ENCODE results near the gene VIPAS39. TPM values are rescaled to one million over a fixed set of nuclear protein-coding genes. Genes with fewer than 3 reads are reported as not detected.
A peak's percentile ranks its signal among the peaks of the same experiment; 100 is the strongest.

The VIPAS39 gene
- total and polyA plus RNA-seq, 7 donors, result 12.0 to 24.3 (median 18.0) TPM

GRCh38 chr14:77377502-77377844 lies 79.9 kb downstream of the VIPAS39 start:
- WGBS, 2 donors, result 9 to 17% methylated on average over 10 of the region's 10 CpGs
- peaks cover 0 to 25% (median 17%) of the 10 kb centered on the region in 4 donors for H3K4me1 ChIP-seq
- intact Hi-C loops (cut with DNase I), result loop anchor here (2.0 kb wide), 2 partner anchors 57 to 81 kb away; partner anchors contain the start of genes AHSA1, GSTZ1 and POMT2
- H3K9me3 ChIP-seq, result no peaks in the 10 kb centered on the region
- no peak for DNase-seq
- H3K27ac ChIP-seq, result peak overlapping the region in 3 of 4 donors; percentile 81 to 89 (median 86)
- H3K27me3 ChIP-seq, result no peaks in the 10 kb centered on the region
- H3K36me3 ChIP-seq, result no peaks in the 10 kb centered on the region
- peak overlapping the region; percentile 67 to 94 (median 80) for H3K4me3 ChIP-seq
- TF ChIP-seq CTCF (IDR thresholded peaks at IDR 0.05) (no peak), EP300 (IDR thresholded peaks at IDR 0.05) (no peak), POLR2A (IDR thresholded peaks at IDR 0.05) (no peak), POLR2AphosphoS5 (IDR thresholded peaks at IDR 0.05) (no peak)

GRCh38 chr14:77376771-77377501 lies 80.5 kb downstream of the VIPAS39 start, which contains the start of the genes SAMD15 and TMED8:
Gene SAMD15, plus strand, starts transcription at chr14:77377379. Its CDS starts 40 bp downstream, at chr14:77377419.
Gene TMED8, minus strand, starts transcription at chr14:77377094. Its CDS starts 41 bp downstream, at chr14:77377053.
- no peaks in the 10 kb centered on the region for H3K27me3 ChIP-seq
- DNase-seq, result peak; percentile 85
- TF ChIP-seq EP300 (IDR thresholded peaks at IDR 0.05) (peak in 1 of 4 donors; percentile 9), CTCF (IDR thresholded peaks at IDR 0.05) (peak in 3 of 4 experiments; percentile 15 to 32 (median 22)), POLR2AphosphoS5 (IDR thresholded peaks at IDR 0.05) (peak in 3 of 4 donors; percentile 15 to 54 (median 52)), POLR2A (IDR thresholded peaks at IDR 0.05) (no peak)
- peak within 1 kb of the TSS; percentile 75 to 89 (median 84) for H3K27ac ChIP-seq
- no peaks in the 10 kb centered on the region for H3K36me3 ChIP-seq
- no peaks in the 10 kb centered on the region for H3K9me3 ChIP-seq
- intact Hi-C loops (cut with DNase I), result loop anchor here (2.0 kb wide), 2 partner anchors 56 to 82 kb away; partner anchors contain the start of genes AHSA1, GSTZ1 and POMT2
- H3K4me3 ChIP-seq, result peak within 1 kb of the TSS; percentile 67 to 94 (median 80)
- H3K4me1 ChIP-seq, result peaks cover 0 to 25% (median 17%) of the 10 kb centered on the region in 4 donors
- 0 to 1% methylated on average over 69 of the region's 69 CpGs for WGBS, 2 donors

Small RNAs within 50 kb of the gene (small RNA-seq; reads per million reads assigned to genes)
- 0 reads per million in 3 donors for gene RF00404

Other genes starting within 250 kb of the VIPAS39 start
- gene NGB, start 186.4 kb downstream of the VIPAS39 start, total RNA-seq, result 1 to 10 TPM; 3.5 to 10.0 (median 9.5) TPM
- 1 to 10 TPM in 1 of 3 donors, not detected in 2; 1.9 TPM for gene NGB, start 186.4 kb downstream of the VIPAS39 start, polyA plus RNA-seq
- 10 to 100 TPM; 10.5 to 21.0 (median 16.4) TPM for gene POMT2, start 136.7 kb downstream of the VIPAS39 start, total RNA-seq
- 10 to 100 TPM in 1 of 3 donors, 1 to 10 TPM in 2; 3.6 to 16.8 (median 5.1) TPM for gene POMT2, start 136.7 kb downstream of the VIPAS39 start, polyA plus RNA-seq
- gene GSTZ1, start 136.6 kb downstream of the VIPAS39 start, total RNA-seq, result 10 to 100 TPM in 1 of 4 donors, 1 to 10 TPM in 3; 5.4 to 20.7 (median 9.7) TPM
- 10 to 100 TPM; 37.0 to 42.6 (median 42.3) TPM for gene GSTZ1, start 136.6 kb downstream of the VIPAS39 start, polyA plus RNA-seq
- gene TMED8, start 80.5 kb downstream of the VIPAS39 start, total RNA-seq, result 10 to 100 TPM; 13.6 to 15.3 (median 14.7) TPM
- gene TMED8, start 80.5 kb downstream of the VIPAS39 start, polyA plus RNA-seq, result 1 to 10 TPM; 1.8 to 7.2 (median 3.7) TPM
- gene SAMD15, start 80.2 kb downstream of the VIPAS39 start, total RNA-seq, result under 1 TPM; 0.16 to 0.55 (median 0.31) TPM
- gene SAMD15, start 80.2 kb downstream of the VIPAS39 start, polyA plus RNA-seq, result under 1 TPM in 2 of 3 donors, not detected in 1; 0.23 to 0.36 TPM
- 1 to 10 TPM in 1 of 4 donors, under 1 TPM in 1, not detected in 2; 0.82 to 4.7 TPM for gene NOXRED1, start 34.1 kb downstream of the VIPAS39 start, total RNA-seq
- gene NOXRED1, start 34.1 kb downstream of the VIPAS39 start, polyA plus RNA-seq, result under 1 TPM in 1 of 3 donors, not detected in 2; 0.19 TPM
- gene AHSA1, start 492 bp upstream of the VIPAS39 start, total RNA-seq, result 100 to 1,000 TPM in 3 of 4 donors, 10 to 100 TPM in 1; 98.5 to 120 (median 104) TPM
- gene AHSA1, start 492 bp upstream of the VIPAS39 start, polyA plus RNA-seq, result 100 to 1,000 TPM in 2 of 3 donors, 10 to 100 TPM in 1; 82.3 to 114 (median 100) TPM
- 1 to 10 TPM in 1 of 4 donors, under 1 TPM in 2, not detected in 1; 0.33 to 1.1 (median 0.36) TPM for gene ISM2, start 41.2 kb upstream of the VIPAS39 start, total RNA-seq
- gene ISM2, start 41.2 kb upstream of the VIPAS39 start, polyA plus RNA-seq, result under 1 TPM in 1 of 3 donors, not detected in 2; 0.45 TPM
- 10 to 100 TPM; 12.4 to 16.5 (median 15.5) TPM for gene SPTLC2, start 159.0 kb upstream of the VIPAS39 start, total RNA-seq
- gene SPTLC2, start 159.0 kb upstream of the VIPAS39 start, polyA plus RNA-seq, result 10 to 100 TPM in 1 of 3 donors, 1 to 10 TPM in 2; 2.8 to 27.6 (median 3.0) TPM